Measurements from ENCODE around the gene ROR2. TPM values are rescaled to one million over a fixed set of nuclear protein-coding genes. Genes with fewer than 3 reads are reported as not detected.

Gene ROR2
- total and polyA plus RNA-seq, 2 experiments from 2014 or later, result 7.1 to 12.9 TPM

- no peaks in the 10 kb centered on the region for H3K36me3 ChIP-seq (ENCODE audit: low read depth)
- DNase-seq, result no peak
- H3K79me2 ChIP-seq (ENCODE audit: insufficient read depth), result no peaks in the 10 kb centered on the region
- no peak overlapping the region for H2AFZ ChIP-seq
- H3K9ac ChIP-seq, result no peak overlapping the region
- peaks cover 21% of the 10 kb centered on the region for H3F3A ChIP-seq (ENCODE audit: insufficient read depth)
- no peak overlapping the region for H3K4me3 ChIP-seq
- H3K4me2 ChIP-seq (ENCODE audit: unreplicated experiment), result no peak overlapping the region
- H4K20me1 ChIP-seq (ENCODE audit: insufficient read depth), result no peaks in the 10 kb centered on the region
- H3K9me3 ChIP-seq (ENCODE audit: low read depth), result no peaks in the 10 kb centered on the region
- 94 to 96% methylated on average over 1 of the region's 1 CpG for WGBS, 2 experiments (ENCODE audit: low coverage in 1 of 2, low lambda C conversion rate in 2 of 2, missing lambda C conversion rate in 2 of 2)
- no peak for TF ChIP-seq EZH2 (IDR thresholded peaks at IDR 0.05; ENCODE audit: insufficient read depth, poor library complexity, severe bottlenecking)
- no peak for TF ChIP-seq EZH2phosphoT487 (IDR thresholded peaks at IDR 0.05; ENCODE audit: insufficient read depth, low read depth)
- no peaks in the 10 kb centered on the region for H3K9me2 ChIP-seq (ENCODE audit: insufficient read depth)
- H3K4me1 ChIP-seq (ENCODE audit: insufficient read depth), result peaks cover 27% of the 10 kb centered on the region
- no peaks in the 10 kb centered on the region for H3K27me3 ChIP-seq (replicated peaks; ENCODE audit: insufficient read depth)
- in situ Hi-C loops (cut with MboI), result no loop called here
- peak overlapping the region; percentile 64 for H3K27ac ChIP-seq
Measured at GRCh38 chr9:91683269-91683668, 266.8 kb downstream of the ROR2 start.

- peak; percentile 93 for DNase-seq
- Histone ChIP-seq H3K4me2 (ENCODE audit: unreplicated experiment) (peak overlapping the region; percentile 27), H3K27me3 (replicated peaks; ENCODE audit: insufficient read depth) (no peaks in the 10 kb centered on the region), H3F3A (ENCODE audit: insufficient read depth) (peaks cover 21% of the 10 kb centered on the region), H3K36me3 (ENCODE audit: low read depth) (no peaks in the 10 kb centered on the region), H3K4me3 (no peak overlapping the region), H3K9me2 (ENCODE audit: insufficient read depth) (no peaks in the 10 kb centered on the region), H3K79me2 (ENCODE audit: insufficient read depth) (no peaks in the 10 kb centered on the region), H3K4me1 (ENCODE audit: insufficient read depth) (peaks cover 27% of the 10 kb centered on the region), H3K9ac (peak overlapping the region; percentile 33; the same call in 1 of the 2 replicates), H4K20me1 (ENCODE audit: insufficient read depth) (no peaks in the 10 kb centered on the region), H2AFZ (no peak overlapping the region), H3K9me3 (ENCODE audit: low read depth) (no peaks in the 10 kb centered on the region), H3K27ac (peak overlapping the region; percentile 64)
- WGBS, 2 experiments (ENCODE audit: low coverage in 1 of 2, low lambda C conversion rate in 2 of 2, missing lambda C conversion rate in 2 of 2), result 25 to 28% methylated on average over 6 of the region's 6 CpGs
- in situ Hi-C loops (cut with MboI), result no loop called here
- TF ChIP-seq EZH2phosphoT487 (IDR thresholded peaks at IDR 0.05; ENCODE audit: insufficient read depth, low read depth) (no peak), EZH2 (IDR thresholded peaks at IDR 0.05; ENCODE audit: insufficient read depth, poor library complexity, severe bottlenecking) (no peak)
Measured at GRCh38 chr9:91682806-91683205, 267.2 kb downstream of the ROR2 start.

- H3K9me2 ChIP-seq (ENCODE audit: insufficient read depth), result no peaks in the 10 kb centered on the region
- H3K4me2 ChIP-seq (ENCODE audit: unreplicated experiment), result peak overlapping the region; percentile 94
- H3K36me3 ChIP-seq (ENCODE audit: low read depth), result no peaks in the 10 kb centered on the region
- H3K79me2 ChIP-seq (ENCODE audit: insufficient read depth), result no peaks in the 10 kb centered on the region
- H4K20me1 ChIP-seq (ENCODE audit: insufficient read depth), result no peaks in the 10 kb centered on the region
- peak overlapping the region; percentile 68 for H3K4me3 ChIP-seq
- H3K4me1 ChIP-seq (ENCODE audit: insufficient read depth), result peaks cover 27% of the 10 kb centered on the region
- H3K9me3 ChIP-seq (ENCODE audit: low read depth), result no peaks in the 10 kb centered on the region
- peak overlapping the region; percentile 68 for H3K9ac ChIP-seq
- no peaks in the 10 kb centered on the region for H3K27me3 ChIP-seq (replicated peaks; ENCODE audit: insufficient read depth)
- H3K27ac ChIP-seq, result peak overlapping the region; percentile 64; the same call in 1 of the 2 replicates
- peak overlapping the region; percentile 86 for H2AFZ ChIP-seq
- in situ Hi-C loops (cut with MboI), result no loop called here
- peak; percentile 93 for DNase-seq
- H3F3A ChIP-seq (ENCODE audit: insufficient read depth), result peaks cover 21% of the 10 kb centered on the region
- WGBS, 2 experiments (ENCODE audit: low coverage in 1 of 2, low lambda C conversion rate in 2 of 2, missing lambda C conversion rate in 2 of 2), result 16 to 21% methylated on average over 43 of the region's 43 CpGs
- TF ChIP-seq EZH2phosphoT487 (IDR thresholded peaks at IDR 0.05; ENCODE audit: insufficient read depth, low read depth) (no peak), EZH2 (IDR thresholded peaks at IDR 0.05; ENCODE audit: insufficient read depth, poor library complexity, severe bottlenecking) (no peak)
Measured at GRCh38 chr9:91681461-91682305, 268.3 kb downstream of the ROR2 start.

GRCh38 chr9:91680998-91681397 lies 269.0 kb downstream of the ROR2 start:
- Histone ChIP-seq H3F3A (ENCODE audit: insufficient read depth) (peaks cover 21% of the 10 kb centered on the region), H3K4me2 (ENCODE audit: unreplicated experiment) (peak overlapping the region; percentile 94), H3K27me3 (replicated peaks; ENCODE audit: insufficient read depth) (no peaks in the 10 kb centered on the region), H3K9me3 (ENCODE audit: low read depth) (no peaks in the 10 kb centered on the region), H3K9me2 (ENCODE audit: insufficient read depth) (no peaks in the 10 kb centered on the region), H3K27ac (no peak overlapping the region), H2AFZ (peak overlapping the region; percentile 86), H3K9ac (no peak overlapping the region; the same call in 1 of the 2 replicates), H4K20me1 (ENCODE audit: insufficient read depth) (no peaks in the 10 kb centered on the region), H3K4me1 (ENCODE audit: insufficient read depth) (peaks cover 27% of the 10 kb centered on the region), H3K4me3 (no peak overlapping the region), H3K36me3 (ENCODE audit: low read depth) (no peaks in the 10 kb centered on the region), H3K79me2 (ENCODE audit: insufficient read depth) (no peaks in the 10 kb centered on the region)
- in situ Hi-C loops (cut with MboI), result no loop called here
- 87 to 90% methylated on average over 11 to 15 of the region's 15 CpGs for WGBS, 2 experiments (ENCODE audit: low coverage in 1 of 2, low lambda C conversion rate in 2 of 2, missing lambda C conversion rate in 2 of 2)
- TF ChIP-seq EZH2 (IDR thresholded peaks at IDR 0.05; ENCODE audit: insufficient read depth, poor library complexity, severe bottlenecking) (no peak), EZH2phosphoT487 (IDR thresholded peaks at IDR 0.05; ENCODE audit: insufficient read depth, low read depth) (no peak)
- DNase-seq, result no peak

Data from GM23248 (cell line).